DND-41 (cell line): ENCODE data around the gene CDHR3.

Experiments
- EZH2 ChIP-seq: IDR thresholded peaks from 3 replicates; pipeline ENCODE4 v1.6.1; 2012; ENCODE audit warnings: borderline replicate concordance, low read depth, mild to moderate bottlenecking, moderate library complexity, low read length, inconsistent platforms; ENCODE audit not compliant: severe bottlenecking
- TF ChIP-seq, protein P1 (sequence below): IDR thresholded peaks from 2 replicates; pipeline ENCODE4 v1.5.1; 2012; ENCODE audit warnings: borderline replicate concordance, low read length, moderate library complexity, mild to moderate bottlenecking; ENCODE audit not compliant: poor library complexity, severe bottlenecking; ENCODE audit errors: extremely low read depth

DNA sequence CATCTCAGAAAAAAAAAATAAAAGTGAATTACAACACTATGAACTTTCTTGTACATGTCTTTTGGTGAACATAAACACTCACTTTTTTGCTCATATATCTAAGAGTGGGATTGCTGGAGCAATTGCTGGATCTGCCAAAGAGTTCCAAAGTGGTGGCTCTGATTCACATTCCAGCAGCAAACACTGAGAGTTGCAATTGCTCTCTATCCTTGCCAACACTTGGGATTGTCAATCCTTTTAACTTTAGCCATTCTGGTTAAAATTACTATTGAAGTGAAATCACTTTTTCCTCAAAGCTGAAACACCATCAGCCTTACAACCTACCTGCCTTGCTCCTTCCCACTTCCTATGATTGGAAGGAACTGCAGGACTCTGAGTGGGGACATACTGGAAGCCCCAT is 70.7 kb downstream of the CDHR3 start:
- TF ChIP-seq, protein P1, sequence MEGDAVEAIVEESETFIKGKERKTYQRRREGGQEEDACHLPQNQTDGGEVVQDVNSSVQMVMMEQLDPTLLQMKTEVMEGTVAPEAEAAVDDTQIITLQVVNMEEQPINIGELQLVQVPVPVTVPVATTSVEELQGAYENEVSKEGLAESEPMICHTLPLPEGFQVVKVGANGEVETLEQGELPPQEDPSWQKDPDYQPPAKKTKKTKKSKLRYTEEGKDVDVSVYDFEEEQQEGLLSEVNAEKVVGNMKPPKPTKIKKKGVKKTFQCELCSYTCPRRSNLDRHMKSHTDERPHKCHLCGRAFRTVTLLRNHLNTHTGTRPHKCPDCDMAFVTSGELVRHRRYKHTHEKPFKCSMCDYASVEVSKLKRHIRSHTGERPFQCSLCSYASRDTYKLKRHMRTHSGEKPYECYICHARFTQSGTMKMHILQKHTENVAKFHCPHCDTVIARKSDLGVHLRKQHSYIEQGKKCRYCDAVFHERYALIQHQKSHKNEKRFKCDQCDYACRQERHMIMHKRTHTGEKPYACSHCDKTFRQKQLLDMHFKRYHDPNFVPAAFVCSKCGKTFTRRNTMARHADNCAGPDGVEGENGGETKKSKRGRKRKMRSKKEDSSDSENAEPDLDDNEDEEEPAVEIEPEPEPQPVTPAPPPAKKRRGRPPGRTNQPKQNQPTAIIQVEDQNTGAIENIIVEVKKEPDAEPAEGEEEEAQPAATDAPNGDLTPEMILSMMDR = no peak
- TF ChIP-seq EZH2 = no peak
